Adrenal gland (tissue), 5 donors: Measurements from ENCODE around the gene USF1.

Experiments
- POLR2A ChIP-seq, 2 donors: fragments of 450-650 bp; IDR thresholded peaks; one replicate each; pipeline ENCODE4 v1.6.1; 2017; ENCODE audit warnings: antibody characterized with exemption in 2 of 2, mild to moderate bottlenecking in 2 of 2, moderate library complexity in 1 of 2
- TF ChIP-seq, protein P1 (sequence below), 6 experiments: fragments of 450-650 bp in 4 of 6; fragments of 200-600 bp in 2 of 6; sonication (generic) in 1 of 6; IDR thresholded peaks; 1 replicate in 5 of 6; 2 replicates in 1 of 6; pipeline versions ENCODE4 v1.5.1 to v1.8.0; 2016 to 2021; ENCODE audit warnings: antibody characterized with exemption in 6 of 6, mild to moderate bottlenecking in 2 of 6, moderate library complexity in 1 of 6
- donor health status: DM: no; HTN: no; CAD: no.

GRCh38 chr1:160999376-160999775, 46.4 kb downstream of the USF1 start:
- TF ChIP-seq, protein P1, sequence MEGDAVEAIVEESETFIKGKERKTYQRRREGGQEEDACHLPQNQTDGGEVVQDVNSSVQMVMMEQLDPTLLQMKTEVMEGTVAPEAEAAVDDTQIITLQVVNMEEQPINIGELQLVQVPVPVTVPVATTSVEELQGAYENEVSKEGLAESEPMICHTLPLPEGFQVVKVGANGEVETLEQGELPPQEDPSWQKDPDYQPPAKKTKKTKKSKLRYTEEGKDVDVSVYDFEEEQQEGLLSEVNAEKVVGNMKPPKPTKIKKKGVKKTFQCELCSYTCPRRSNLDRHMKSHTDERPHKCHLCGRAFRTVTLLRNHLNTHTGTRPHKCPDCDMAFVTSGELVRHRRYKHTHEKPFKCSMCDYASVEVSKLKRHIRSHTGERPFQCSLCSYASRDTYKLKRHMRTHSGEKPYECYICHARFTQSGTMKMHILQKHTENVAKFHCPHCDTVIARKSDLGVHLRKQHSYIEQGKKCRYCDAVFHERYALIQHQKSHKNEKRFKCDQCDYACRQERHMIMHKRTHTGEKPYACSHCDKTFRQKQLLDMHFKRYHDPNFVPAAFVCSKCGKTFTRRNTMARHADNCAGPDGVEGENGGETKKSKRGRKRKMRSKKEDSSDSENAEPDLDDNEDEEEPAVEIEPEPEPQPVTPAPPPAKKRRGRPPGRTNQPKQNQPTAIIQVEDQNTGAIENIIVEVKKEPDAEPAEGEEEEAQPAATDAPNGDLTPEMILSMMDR (IDR thresholded peaks at IDR 0.05): no peak
- no peak for TF ChIP-seq POLR2A (IDR thresholded peaks at IDR 0.05)
